Endothelial cell of umbilical vein (primary cell): ENCODE results near the gene MIS18A. TPM values are rescaled to one million over a fixed set of nuclear protein-coding genes. Genes with fewer than 3 reads are reported as not detected.

Source experiments
- BruUV-seq: library from RNA; stranded (reverse); fragments of 400-500 nt; replicated peaks from 2 replicates; lab custom pipeline; 2021; lab: Mats Ljungman, UMichigan
- CTCF ChIA-PET: fragments of 300-600, 350-600 bp; sonication (Branson Sonifier 250); formaldehyde crosslinking; loops from one replicate; lab custom pipeline; 2021; ENCODE audit warnings: antibody characterized with exemption, inconsistent platforms; lab: Charles Lee
- POLR2A ChIA-PET: fragments of 300-600, 350-600 bp; sonication (Branson Sonifier 250); formaldehyde crosslinking; loops from one replicate; lab custom pipeline; 2021; ENCODE audit warnings: antibody characterized with exemption, inconsistent platforms; lab: Charles Lee
- DNase-seq: peaks from one replicate; pipeline ENCODE4 v3.0.0-alpha.2; 2011; ENCODE audit warnings: low read depth, low spot score
- FAIRE-seq: peaks from 2 replicates; lab custom pipeline; 2011; peaks lifted over from hg19 to GRCh38; lab: Jason Lieb, UNC
- H2AFZ ChIP-seq: 2 replicates; pipeline ENCODE4 v1.6.0; 2012; ENCODE audit warnings: low read depth, low read length, control low read depth, inconsistent platforms
- H3K27ac ChIP-seq: 2 replicates; pipeline ENCODE4 v1.5.1; 2011; ENCODE audit warnings: low read depth, mild to moderate bottlenecking, control low read depth, low read length, moderate library complexity; ENCODE audit not compliant: insufficient read depth
- H3K27me3 ChIP-seq, 2 experiments: 2 replicates each; pipeline versions ENCODE4 v1.6.0 to v1.6.1; 2011; ENCODE audit warnings: low read length in 2 of 2, mixed read lengths in 1 of 2; ENCODE audit not compliant: control insufficient read depth in 2 of 2, insufficient read depth in 2 of 2
- H3K36me3 ChIP-seq, 2 experiments: 2 replicates in 1 of 2; 3 replicates in 1 of 2; pipeline ENCODE4 v1.5.1; 2011; ENCODE audit warnings: low read length in 2 of 2, mild to moderate bottlenecking in 1 of 2, moderate library complexity in 1 of 2; ENCODE audit not compliant: control insufficient read depth in 2 of 2, insufficient read depth in 2 of 2; ENCODE audit errors: extremely low read depth in 1 of 2
- H3K4me1 ChIP-seq: 3 replicates; pipeline ENCODE4 v1.5.1; 2011; ENCODE audit warnings: mild to moderate bottlenecking, low read length; ENCODE audit not compliant: control insufficient read depth, insufficient read depth; ENCODE audit errors: extremely low read depth
- H3K4me2 ChIP-seq: 2 replicates; pipeline ENCODE4 v1.6.1; 2011; ENCODE audit warnings: low read length, control low read depth, mixed read lengths; ENCODE audit not compliant: insufficient read depth
- H3K4me3 ChIP-seq, 3 experiments: fragments of 200-600 bp in 1 of 3; sonication (generic), shearing (Covaris generic) in 1 of 3; replicated peaks in 1 of 3; 2 replicates each; pipeline ENCODE4 v1.5.1; 2011 to 2016; ENCODE audit warnings: control low read depth in 3 of 3, low read length in 3 of 3, mild to moderate bottlenecking in 2 of 3, inconsistent platforms in 1 of 3, low read depth in 1 of 3, moderate library complexity in 1 of 3; ENCODE audit not compliant: insufficient read depth in 1 of 3
- H3K79me2 ChIP-seq: 2 replicates; pipeline ENCODE4 v1.6.0; 2012; ENCODE audit warnings: low read length, inconsistent platforms; ENCODE audit not compliant: control insufficient read depth, insufficient read depth
- H3K9ac ChIP-seq: replicated peaks from 2 replicates; pipeline ENCODE3; 2011; ENCODE audit warnings: low read length, control low read depth; ENCODE audit not compliant: insufficient read depth; ENCODE audit errors: extremely low read depth
- H3K9me1 ChIP-seq: replicated peaks from 3 replicates; pipeline ENCODE4 v1.6.0; 2011; ENCODE audit warnings: mild to moderate bottlenecking, low read length; ENCODE audit not compliant: control insufficient read depth, insufficient read depth; ENCODE audit errors: extremely low read depth
- H3K9me3 ChIP-seq: replicated peaks from 2 replicates; pipeline ENCODE4 v1.5.1; 2012; ENCODE audit warnings: low read length, inconsistent platforms; ENCODE audit not compliant: control insufficient read depth, insufficient read depth
- H4K20me1 ChIP-seq: replicated peaks from 2 replicates; pipeline ENCODE3; 2011; ENCODE audit warnings: mild to moderate bottlenecking, low read length; ENCODE audit not compliant: control insufficient read depth, insufficient read depth; ENCODE audit errors: extremely low read depth
- CTCF ChIP-seq, 2 donors: IDR thresholded peaks; 1 replicate in 1 of 2; 2 replicates in 1 of 2; pipeline ENCODE4 v1.5.1; 2011; ENCODE audit warnings: low read length in 2 of 2, mild to moderate bottlenecking in 2 of 2, moderate library complexity in 2 of 2, control low read depth in 1 of 2, inconsistent platforms in 1 of 2, low read depth in 1 of 2; ENCODE audit not compliant: insufficient read depth in 1 of 2; ENCODE audit errors: extremely low read depth in 1 of 2
- EZH2 ChIP-seq: IDR thresholded peaks from 2 replicates; pipeline ENCODE4 v1.6.1; 2012; ENCODE audit warnings: borderline replicate concordance, low read depth, mild to moderate bottlenecking, moderate library complexity, low read length, inconsistent platforms; ENCODE audit not compliant: severe bottlenecking
- FOS ChIP-seq: IDR thresholded peaks from 2 replicates; pipeline ENCODE4 v1.6.1; 2011; ENCODE audit warnings: mild to moderate bottlenecking, low read length, moderate library complexity, borderline replicate concordance; ENCODE audit not compliant: insufficient read depth
- GATA2 ChIP-seq: IDR thresholded peaks from 2 replicates; pipeline ENCODE4 v1.7.0; 2011; ENCODE audit warnings: low read depth, mild to moderate bottlenecking, moderate library complexity, mixed read lengths, low read length; ENCODE audit not compliant: insufficient read length, insufficient read depth
- JUN ChIP-seq: IDR thresholded peaks from 2 replicates; pipeline ENCODE4 v1.6.1; 2011; ENCODE audit warnings: borderline replicate concordance, low read depth; ENCODE audit not compliant: insufficient read length, insufficient read depth
- MAX ChIP-seq: IDR thresholded peaks from 2 replicates; pipeline ENCODE4 v1.6.1; 2011; ENCODE audit not compliant: insufficient read depth, insufficient read length
- MYC ChIP-seq: IDR thresholded peaks from one replicate; pipeline ENCODE4 v1.6.1; 2011; ENCODE audit warnings: mild to moderate bottlenecking, low read depth, low read length
- POLR2A ChIP-seq: IDR thresholded peaks from 2 replicates; pipeline ENCODE4 v1.6.1; 2012; ENCODE audit warnings: low read depth, mild to moderate bottlenecking, control low read depth, low read length
- POLR2AphosphoS5 ChIP-seq: IDR thresholded peaks from 2 replicates; pipeline ENCODE4 v1.6.1; 2012; ENCODE audit warnings: low read depth, mild to moderate bottlenecking, control low read depth, low read length, moderate library complexity; ENCODE audit not compliant: insufficient read depth
- dilution Hi-C: fragments of 300-500 bp; cut with MboI; formaldehyde crosslinking; loops from one replicate; pipeline ENCODE4 v1.15.0; 2019; ENCODE audit warnings: low sequenced_read_pairs; ENCODE audit not compliant: extremely low pct_ligation_motif_present
- intact Hi-C: fragments of 100-400 bp; cut with micrococcal nuclease; formaldehyde crosslinking; loops from one replicate; pipeline ENCODE4 v1.10.0; 2022
- polyA plus RNA-seq, 4 experiments: library from polyadenylated mRNA; depleted of rRNA in 3 of 4; stranded (reverse) in 3 of 4; unstranded in 1 of 4; fragments of >200 nt; gene quantifications; 2 replicates each; pipeline versions ENCODE4 v1.2.1 to v1.2.3, GENCODE V29; 2011 to 2012; ENCODE audit warnings: missing spikeins in 1 of 4
- total RNA-seq: library from RNA; stranded (reverse); gene quantifications from 2 replicates; pipeline ENCODE4 v1.2.3, GENCODE V29; 2021

The MIS18A gene
- total and polyA plus RNA-seq, 2 donors (not counting 3 experiments of a cell fraction or from before 2014, with no cell fraction given): 7.9 to 19.7 TPM

- Histone ChIP-seq H3K4me1 (peaks cover 25% of the 10 kb centered on the region), H3K79me2 (no peaks in the 10 kb centered on the region), H3K9me3 (no peaks in the 10 kb centered on the region), H3K9me1 (no peaks in the 10 kb centered on the region), H3K4me2 (no peak overlapping the region), H4K20me1 (no peaks in the 10 kb centered on the region), H2AFZ (no peak overlapping the region), H3K27me3 (no peaks in the 10 kb centered on the region), H3K4me3 (no peak overlapping the region), H3K27ac (no peak overlapping the region), H3K36me3 (peaks cover 16 to 39% of the 10 kb centered on the region in 2 experiments), H3K9ac (no peak overlapping the region)
- BruUV-seq: no TSS peak
- POLR2A ChIA-PET: no interaction called here
- intact Hi-C loops: no loop called here
- TF ChIP-seq MAX (no peak), CTCF (IDR thresholded peaks at IDR 0.05; ENCODE audit: extremely low read depth in 1 of 2, insufficient read depth in 1 of 2, low read depth in 1 of 2, low read length in 2 of 2) (no peak), MYC (no peak)
- dilution Hi-C loops: no loop called here
- DNase-seq: no peak
- no peak for FAIRE-seq
- CTCF ChIA-PET: interaction anchor here (2.4 kb wide), 1 partner anchor 275 kb away, joined by 6 read pairs; no protein-coding TSS in a partner anchor
These were observed 46.9 kb upstream of the MIS18A start for GRCh38 chr21:32325706-32326105.

- Histone ChIP-seq H3K4me1 (no peaks in the 10 kb centered on the region), H3K27ac (no peak overlapping the region), H4K20me1 (no peaks in the 10 kb centered on the region), H3K4me2 (no peak overlapping the region), H3K27me3 (no peaks in the 10 kb centered on the region), H3K9me3 (no peaks in the 10 kb centered on the region), H3K36me3 (peaks cover 34 to 52% of the 10 kb centered on the region in 2 experiments), H3K9ac (no peak overlapping the region), H3K9me1 (no peaks in the 10 kb centered on the region), H3K4me3 (no peak overlapping the region), H3K79me2 (no peaks in the 10 kb centered on the region), H2AFZ (no peak overlapping the region)
- ChIA-PET POLR2A (no interaction called here), CTCF (interaction anchor here (0.7 to 1.3 kb wide), 2 partner anchors 9 kb away, joined by 3 read pairs; no protein-coding TSS in a partner anchor)
- intact Hi-C loops: no loop called here
- no peak for DNase-seq
- TF ChIP-seq POLR2AphosphoS5 (no peak), EZH2 (no peak), POLR2A (no peak), MYC (no peak), CTCF (IDR thresholded peaks at IDR 0.05; ENCODE audit: extremely low read depth in 1 of 2, insufficient read depth in 1 of 2, low read depth in 1 of 2, low read length in 2 of 2) (no peak), FOS (no peak), MAX (no peak), GATA2 (no peak), JUN (no peak)
- no TSS peak for BruUV-seq
- dilution Hi-C loops: no loop called here
- FAIRE-seq: no peak
These were observed 43.8 kb upstream of the MIS18A start for GRCh38 chr21:32322676-32323075.
